K562 treated with DMSO at 1 percent for 4 hours (cell line): ENCODE data around the gene HADHA. TPM values are rescaled to one million over a fixed set of nuclear protein-coding genes. Genes with fewer than 3 reads are reported as not detected.

Source experiments
- total RNA-seq: library from RNA; unstranded; fragments of 300-600 nt; gene quantifications from 2 replicates; pipeline ENCODE4 v1.2.3, GENCODE V29; 2022; ENCODE audit not compliant: insufficient read depth

HADHA gene
- 232 and 253 TPM in 2 replicates for total RNA-seq

GRCh38 chr2:26244309-26245230, at the start of gene HADHA, which contains the start of gene HADHB:
HADHA (minus strand) TSS chr2:26244632; CDS start chr2:26244596, 36 bp downstream.
HADHB (plus strand) TSS chr2:26244939; CDS start chr2:26254255, 9,316 bp downstream.

GRCh38 chr2:26172871-26173775, 71.3 kb downstream of the HADHA start, which contains the start of gene GAREM2:
GAREM2 (plus strand) TSS chr2:26173088; CDS start chr2:26173221, 133 bp downstream.

Other genes with a start within 250 kb of the HADHA start
- 90.0 and 109 TPM in 2 replicates for gene RAB10, start 210.5 kb downstream of the HADHA start, total RNA-seq
- gene GAREM2, start 71.5 kb downstream of the HADHA start, total RNA-seq, result 9.5 and 22.1 TPM in 2 replicates
- 82.1 and 82.2 TPM in 2 replicates for gene HADHB, start 307 bp upstream of the HADHA start, total RNA-seq
- 5.2 and 7.1 TPM in 2 replicates for gene SELENOI, start 101.5 kb upstream of the HADHA start, total RNA-seq
- gene ADGRF3, start 102.2 kb upstream of the HADHA start, total RNA-seq, result not detected in 2 replicates
- gene DRC1, start 157.3 kb upstream of the HADHA start, total RNA-seq, result not detected in 2 replicates
- not detected in 2 replicates for gene OTOF, start 233.5 kb upstream of the HADHA start, total RNA-seq